ENCODE results near the gene HPD.

DNA sequence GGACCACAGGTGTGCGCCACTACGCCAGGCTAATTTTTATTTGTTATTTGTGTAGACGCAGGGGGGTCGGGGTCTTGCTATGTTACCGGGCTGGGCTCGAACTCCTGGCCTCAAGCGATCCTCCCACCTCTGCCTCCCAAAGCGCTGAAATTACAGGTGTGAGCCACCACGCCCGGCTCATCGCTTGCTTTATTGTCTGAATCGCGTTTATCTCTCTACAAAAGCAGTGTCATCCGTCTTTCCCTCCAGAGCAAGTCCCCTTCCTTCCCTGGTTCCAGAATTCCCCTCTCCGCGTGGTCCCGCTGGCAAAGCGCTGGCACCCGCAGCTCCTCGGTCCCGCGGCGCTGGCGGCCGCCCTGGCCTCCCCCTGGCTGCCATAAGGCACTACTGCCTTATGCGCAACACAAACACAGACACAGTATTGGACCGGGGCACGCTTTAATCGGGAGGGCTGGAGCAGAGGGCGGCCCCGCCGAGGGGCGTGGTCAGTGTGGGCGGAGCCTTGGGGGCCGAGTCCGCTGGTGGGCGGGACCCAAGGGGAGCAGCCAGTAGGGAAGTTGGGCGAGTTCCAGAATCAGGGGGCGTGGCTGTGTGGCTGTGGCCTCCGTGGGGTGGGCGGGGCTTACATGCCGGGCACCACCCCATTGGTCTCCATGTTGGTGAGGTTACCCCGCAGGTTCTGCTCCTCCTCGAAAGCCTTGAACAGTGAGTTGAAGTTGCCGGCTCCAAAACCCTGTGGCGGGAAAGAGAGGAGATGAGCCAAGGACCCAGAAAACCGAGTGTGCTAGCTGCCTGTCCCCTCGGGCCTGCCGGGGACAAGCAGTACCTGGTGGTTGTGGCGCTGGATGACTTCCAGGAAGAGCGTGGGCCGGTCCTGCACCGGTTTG is 19.3 kb downstream of the HPD start:
- peak; percentile 60 for TF ChIP-seq POLR2A (IDR thresholded peaks at IDR 0.05)
- TF ChIP-seq, protein P1, sequence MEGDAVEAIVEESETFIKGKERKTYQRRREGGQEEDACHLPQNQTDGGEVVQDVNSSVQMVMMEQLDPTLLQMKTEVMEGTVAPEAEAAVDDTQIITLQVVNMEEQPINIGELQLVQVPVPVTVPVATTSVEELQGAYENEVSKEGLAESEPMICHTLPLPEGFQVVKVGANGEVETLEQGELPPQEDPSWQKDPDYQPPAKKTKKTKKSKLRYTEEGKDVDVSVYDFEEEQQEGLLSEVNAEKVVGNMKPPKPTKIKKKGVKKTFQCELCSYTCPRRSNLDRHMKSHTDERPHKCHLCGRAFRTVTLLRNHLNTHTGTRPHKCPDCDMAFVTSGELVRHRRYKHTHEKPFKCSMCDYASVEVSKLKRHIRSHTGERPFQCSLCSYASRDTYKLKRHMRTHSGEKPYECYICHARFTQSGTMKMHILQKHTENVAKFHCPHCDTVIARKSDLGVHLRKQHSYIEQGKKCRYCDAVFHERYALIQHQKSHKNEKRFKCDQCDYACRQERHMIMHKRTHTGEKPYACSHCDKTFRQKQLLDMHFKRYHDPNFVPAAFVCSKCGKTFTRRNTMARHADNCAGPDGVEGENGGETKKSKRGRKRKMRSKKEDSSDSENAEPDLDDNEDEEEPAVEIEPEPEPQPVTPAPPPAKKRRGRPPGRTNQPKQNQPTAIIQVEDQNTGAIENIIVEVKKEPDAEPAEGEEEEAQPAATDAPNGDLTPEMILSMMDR (IDR thresholded peaks at IDR 0.05): peak; percentile 20 to 36 (median 26)
